T follicular helper cell (primary cell): ENCODE data around the gene B3GNT4.
"Not testable (repeated sequence)": the region's sequence is repeated elsewhere in the genome, so short reads cannot be mapped to it uniquely, and the experiment has no call there.

Experiments used
- DNase-seq: peaks from one replicate; pipeline ENCODE4 v3.0.0-alpha.2; 2020; ENCODE audit warnings: low read depth
- total RNA-seq, 2 experiments: gene quantifications; one replicate each; lab custom pipeline; 2026; lab: John Stamatoyannopoulos, UW

Gene B3GNT4
- 0.22 to 0.84 reads per million in 2 experiments for total RNA-seq

DNA sequence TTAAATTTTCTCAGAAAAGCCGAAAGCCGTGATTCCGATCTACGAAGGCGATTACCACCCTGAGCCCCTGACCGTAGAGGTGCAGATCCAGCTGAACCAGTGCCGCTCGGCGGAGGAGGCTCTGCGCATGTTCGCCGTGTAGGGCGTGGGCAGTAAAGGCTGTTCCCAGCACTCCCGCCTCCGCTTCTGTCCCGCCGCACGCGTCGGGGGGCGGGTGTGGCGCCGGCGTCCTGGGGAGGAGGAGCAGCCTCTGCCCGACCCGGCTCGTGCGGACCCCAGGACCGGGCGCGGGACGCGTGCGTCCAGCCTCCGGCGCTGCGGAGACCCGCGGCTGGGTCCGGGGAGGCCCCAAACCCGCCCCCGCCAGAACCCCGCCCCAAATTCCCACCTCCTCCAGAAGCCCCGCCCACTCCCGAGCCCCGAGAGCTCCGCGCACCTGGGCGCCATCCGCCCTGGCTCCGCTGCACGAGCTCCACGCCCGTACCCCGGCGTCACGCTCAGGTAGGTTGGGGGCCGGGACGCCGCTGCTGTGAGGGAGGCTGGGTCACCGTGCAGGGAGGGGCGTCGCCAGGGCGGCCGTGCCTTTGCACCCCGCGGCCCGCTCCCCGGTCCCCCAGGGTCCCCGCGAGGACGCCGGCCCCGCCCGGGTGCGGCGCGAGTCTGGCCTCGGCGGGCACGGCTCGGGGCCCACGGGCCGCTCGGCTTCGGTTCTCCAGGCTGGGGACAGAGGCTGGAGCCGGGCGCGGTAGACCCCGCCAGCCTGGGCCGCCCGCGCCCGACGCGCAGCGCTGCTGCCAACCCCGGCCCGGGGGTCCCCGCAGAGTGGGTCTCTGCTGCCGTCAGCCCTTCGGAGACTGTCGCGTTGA is at the start of gene B3GNT4:
TSS of gene B3GNT4 (plus strand) at position 409 of the 866 bp plus-strand sequence. CDS start 910 bp downstream, outside the sequence.
- peak; percentile 61 for DNase-seq

GRCh38 chr12:122155705-122156104 is 47.8 kb upstream of the B3GNT4 start:
- no peak for DNase-seq

DNA sequence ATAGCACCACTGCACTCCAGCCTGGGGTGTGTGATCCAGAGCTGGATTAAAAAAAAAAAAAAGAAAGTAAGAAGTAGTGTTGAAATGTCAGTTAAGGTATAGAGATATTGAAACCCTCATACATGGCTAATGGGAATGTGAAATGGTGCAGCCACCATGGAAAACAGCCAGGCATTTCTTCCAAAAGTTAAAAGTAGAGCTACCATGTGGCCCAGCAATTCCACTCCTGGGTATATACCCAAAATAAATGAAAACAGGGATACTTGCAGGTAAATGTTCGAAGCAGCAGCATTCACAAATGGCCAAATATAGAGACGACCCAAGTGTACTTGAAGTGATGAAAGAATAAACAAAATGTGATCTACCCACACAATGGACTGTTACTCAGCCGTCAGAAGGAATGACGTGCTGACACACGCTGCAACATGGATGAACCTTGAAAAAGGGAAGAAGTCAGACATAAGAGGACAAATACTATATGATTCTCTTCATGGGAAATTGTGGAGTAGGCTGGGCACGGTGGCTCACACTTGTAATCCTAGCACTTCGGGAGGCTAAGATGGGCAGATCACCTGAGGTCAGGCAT is 44.7 kb upstream of the B3GNT4 start:
- DNase-seq = no peak

DNA sequence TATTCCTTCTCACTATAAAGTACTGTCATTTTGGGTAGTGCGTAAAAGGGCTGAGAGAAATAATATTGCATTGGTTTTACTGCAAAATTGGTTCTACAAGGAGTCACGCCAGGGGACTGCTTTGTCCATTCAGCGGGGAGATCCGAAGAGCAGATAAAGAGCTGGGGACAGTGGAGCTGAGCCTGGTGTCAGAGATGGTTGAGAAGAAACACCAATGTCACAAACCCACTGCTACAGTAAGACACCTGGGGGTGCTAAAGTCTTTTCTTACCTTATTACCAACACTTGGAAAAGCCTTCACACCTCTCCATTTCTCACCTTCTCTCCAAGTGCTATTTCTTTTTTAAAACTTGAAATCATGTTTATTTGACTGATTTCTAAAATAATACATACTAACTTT is 43.6 kb upstream of the B3GNT4 start:
- DNase-seq = no peak

GRCh38 chr12:122160761-122161160 is 42.7 kb upstream of the B3GNT4 start:
- no peak for DNase-seq

- DNase-seq = no peak
These were observed 41.8 kb upstream of the B3GNT4 start for GRCh38 chr12:122161682-122162081.

DNA sequence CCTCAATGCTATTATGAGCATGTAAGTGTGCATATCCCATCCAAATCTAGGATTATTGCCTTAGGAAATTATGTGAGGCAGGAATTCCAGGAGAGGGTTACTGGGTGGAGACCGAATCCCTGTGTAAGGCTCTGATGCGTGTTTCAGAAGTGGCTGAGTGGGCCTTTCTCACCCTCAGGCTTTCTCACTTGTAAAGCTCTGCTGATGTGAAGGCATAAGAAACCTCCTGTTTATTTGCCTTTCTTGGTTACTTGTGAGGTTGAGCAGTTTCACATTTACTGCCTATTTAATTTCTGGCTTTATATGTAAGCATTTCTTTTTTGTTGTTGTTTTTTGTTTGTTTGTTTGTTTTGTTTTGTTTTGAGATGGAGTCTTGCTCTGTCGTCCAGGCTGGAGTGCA is 40.5 kb upstream of the B3GNT4 start:
- no peak for DNase-seq

GRCh38 chr12:122166422-122167349 is 36.8 kb upstream of the B3GNT4 start:
- no peak for DNase-seq

DNA sequence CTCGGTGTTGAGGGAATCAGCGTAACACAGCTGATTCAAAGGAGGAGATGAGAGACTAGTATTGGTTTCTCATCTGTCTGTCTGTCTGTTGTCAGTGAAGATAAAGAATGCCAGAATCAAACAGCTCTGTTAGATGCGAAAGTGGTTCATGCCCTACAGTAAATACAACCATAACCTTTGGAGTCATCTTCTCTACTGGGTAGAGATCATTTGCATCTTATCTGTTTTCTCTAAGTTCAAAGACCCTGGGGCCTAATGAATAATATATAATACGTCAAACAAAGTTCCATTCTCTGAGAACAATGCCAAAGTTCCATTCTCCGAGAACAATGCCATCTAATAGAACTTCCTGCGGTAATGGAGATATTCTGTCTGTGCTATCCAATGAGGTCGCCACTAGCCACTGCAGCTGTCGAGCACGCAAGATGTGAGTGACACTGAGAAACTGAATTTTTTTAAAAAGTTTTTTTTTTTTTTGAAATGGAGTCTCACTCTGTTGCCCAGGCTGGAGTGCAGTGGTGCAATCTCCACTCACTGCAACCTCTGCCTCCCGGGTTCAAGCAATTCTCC is 36.1 kb upstream of the B3GNT4 start:
- no peak for DNase-seq

DNA sequence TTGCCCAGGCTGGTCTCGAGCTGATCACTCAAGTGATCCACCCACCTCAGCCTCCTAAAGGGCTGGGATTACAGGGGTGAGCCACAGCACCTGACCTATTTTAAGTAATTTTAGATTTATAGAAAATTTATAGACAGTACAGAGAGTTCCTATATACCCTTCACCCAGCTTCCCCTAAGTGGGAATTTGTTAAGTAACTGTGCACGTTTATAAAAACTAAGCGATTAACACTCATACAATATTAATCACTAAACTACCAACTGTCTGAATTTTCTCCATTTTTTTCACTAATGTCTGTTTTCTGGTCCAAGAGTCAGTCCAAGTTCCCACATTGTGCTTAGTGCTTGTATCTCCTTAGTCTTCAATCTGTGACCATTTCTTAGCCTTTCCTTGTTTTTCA is 35.0 kb upstream of the B3GNT4 start:
- no peak for DNase-seq

GRCh38 chr12:122171399-122171798 is 32.1 kb upstream of the B3GNT4 start:
- DNase-seq = no peak

- no peak for DNase-seq
These were observed 31.1 kb upstream of the B3GNT4 start for GRCh38 chr12:122172262-122172939.

GRCh38 chr12:122174155-122174845 is 29.2 kb upstream of the B3GNT4 start, which contains the start of gene IL31:
Gene IL31, minus strand, starts transcription at chr12:122174221. Its CDS starts 49 bp downstream, at chr12:122174172.
- no peak for DNase-seq

DNA sequence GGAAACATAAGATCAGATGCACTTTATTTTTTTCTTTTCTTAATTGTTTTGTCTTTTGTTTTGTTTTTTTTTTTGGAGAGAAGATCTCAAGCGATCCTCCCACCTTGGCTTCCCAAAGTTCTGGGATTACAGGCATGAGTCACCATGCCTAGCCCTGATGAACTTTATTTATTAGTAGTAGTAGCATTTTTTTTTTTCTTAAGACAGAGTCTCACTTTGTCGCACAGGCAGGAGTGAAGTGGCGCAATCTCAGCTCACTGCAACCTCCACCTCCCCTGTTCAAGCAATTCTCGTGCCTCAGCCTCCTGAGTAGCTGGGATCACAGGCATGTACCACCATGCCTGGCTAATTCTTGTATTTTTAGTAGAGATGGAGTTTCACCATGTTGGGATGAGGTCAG is 27.0 kb upstream of the B3GNT4 start:
- DNase-seq = not testable (repeated sequence)

DNA sequence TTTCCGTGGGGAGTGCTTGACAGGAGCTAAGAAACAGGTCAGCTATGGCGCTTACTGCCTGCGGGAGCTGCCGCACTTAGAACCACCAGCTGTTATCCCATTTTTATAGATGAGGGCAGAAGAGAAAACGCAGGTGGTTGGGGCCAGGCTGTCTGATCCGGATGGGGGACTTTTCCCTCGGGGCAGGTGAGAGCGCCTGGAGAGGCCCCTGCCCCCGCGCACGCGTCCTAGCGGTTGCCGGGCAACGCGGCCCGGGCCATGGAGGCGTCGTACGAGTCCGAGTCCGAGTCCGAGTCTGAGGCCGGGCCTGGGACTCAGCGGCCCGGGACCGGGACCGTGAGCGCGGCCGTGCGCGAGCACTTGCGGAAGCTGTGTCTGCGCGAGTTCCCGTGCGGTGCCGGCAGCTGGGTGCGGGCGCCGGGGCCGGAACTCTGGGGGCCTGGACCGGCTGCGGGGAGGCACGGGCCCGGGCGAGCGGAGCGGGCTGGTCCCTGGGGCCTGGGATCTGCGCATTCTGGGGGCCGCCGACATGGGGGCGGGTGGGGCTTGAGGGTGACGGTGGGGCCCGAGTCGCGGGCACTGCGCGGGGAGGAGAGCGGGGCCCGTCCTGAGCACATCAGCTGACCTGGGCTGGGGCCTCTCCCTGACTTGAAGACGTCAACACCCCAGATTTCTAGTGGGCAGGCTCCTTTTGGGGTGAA is 20.5 kb upstream of the B3GNT4 start, which contains the start of gene LRRC43:
TSS of gene LRRC43 (plus strand) at position 237 of the 701 bp plus-strand sequence. CDS start at position 259, 22 bp downstream.
- no peak for DNase-seq

GRCh38 chr12:122183588-122183940 is 19.9 kb upstream of the B3GNT4 start:
- no peak for DNase-seq

DNA sequence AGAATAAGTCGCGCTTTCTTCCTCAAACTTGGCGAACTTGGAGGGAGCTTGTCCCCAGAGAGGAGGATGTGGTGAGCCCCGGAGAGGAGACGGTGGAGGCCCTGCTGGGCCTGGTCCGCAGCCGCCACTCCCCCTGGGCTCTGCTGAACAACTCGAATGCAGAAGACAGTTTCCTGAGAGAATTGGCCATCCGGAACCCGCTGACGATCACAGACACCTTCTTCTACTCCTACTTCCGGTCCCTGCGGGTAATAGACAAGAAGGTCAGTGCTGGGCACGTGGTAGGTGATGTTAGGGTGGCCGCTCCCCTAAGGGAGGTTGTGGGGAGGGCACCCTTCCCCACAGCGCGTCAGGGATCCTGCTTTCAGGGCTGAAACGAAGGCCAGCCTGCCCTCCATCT is 19.0 kb upstream of the B3GNT4 start:
- DNase-seq = no peak

DNA sequence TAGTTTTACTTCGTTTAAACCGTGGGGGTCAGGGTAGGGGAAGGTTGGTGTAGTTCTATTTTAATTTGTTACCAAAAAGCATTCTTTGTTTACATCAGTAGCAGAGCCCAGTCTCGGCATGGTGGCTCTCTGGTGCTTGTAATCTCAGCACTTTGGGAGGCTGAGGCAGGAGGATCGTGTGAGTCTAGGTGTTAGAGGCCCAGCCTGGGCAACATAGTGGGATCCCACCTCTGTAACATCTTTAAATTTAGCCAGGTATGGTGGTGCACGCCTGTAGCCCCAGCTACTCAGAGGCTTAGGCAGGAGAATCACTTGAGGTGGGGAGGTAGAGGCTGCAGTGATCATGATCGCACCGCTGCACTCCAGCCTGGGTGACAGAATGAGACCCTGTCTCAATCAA is 18.4 kb upstream of the B3GNT4 start:
- DNase-seq = no peak

GRCh38 chr12:122185494-122186082 is 17.9 kb upstream of the B3GNT4 start:
- DNase-seq = no peak

GRCh38 chr12:122187466-122187865 is 16.0 kb upstream of the B3GNT4 start:
- DNase-seq = no peak
